GM18873 (cell line): Measurements from ENCODE around the gene SH3RF1.

Source experiments
- ATAC-seq: cut with Tn5 transposase; IDR thresholded peaks from one replicate; pipeline ENCODE4 v1.9.1; 2021; ENCODE audit warnings: mild to moderate bottlenecking, moderate library complexity, moderate number of reproducible peaks; ENCODE audit not compliant: unreplicated experiment, low FRiP score

SH3RF1 gene

DNA sequence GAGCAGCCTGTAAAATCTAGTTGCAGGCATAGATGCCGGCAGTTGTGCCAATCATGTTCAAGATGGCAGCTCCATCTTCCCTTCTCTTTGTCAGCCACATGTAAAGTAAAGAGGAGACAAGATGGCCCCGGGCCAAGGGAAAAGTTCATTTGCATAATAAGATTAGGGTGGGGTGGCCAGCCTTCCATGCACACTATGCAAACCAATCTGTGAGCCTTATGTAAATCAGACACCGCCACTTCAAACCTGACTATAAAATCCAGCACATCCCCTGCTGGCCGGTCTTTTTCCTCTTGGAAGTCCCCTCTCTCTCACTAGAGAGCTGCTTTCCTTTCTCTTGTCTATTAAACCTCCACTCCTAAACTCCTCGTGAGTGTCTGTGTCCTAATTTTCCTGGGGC, 181.8 kb downstream of the SH3RF1 start:
- ATAC-seq: no peak

DNA sequence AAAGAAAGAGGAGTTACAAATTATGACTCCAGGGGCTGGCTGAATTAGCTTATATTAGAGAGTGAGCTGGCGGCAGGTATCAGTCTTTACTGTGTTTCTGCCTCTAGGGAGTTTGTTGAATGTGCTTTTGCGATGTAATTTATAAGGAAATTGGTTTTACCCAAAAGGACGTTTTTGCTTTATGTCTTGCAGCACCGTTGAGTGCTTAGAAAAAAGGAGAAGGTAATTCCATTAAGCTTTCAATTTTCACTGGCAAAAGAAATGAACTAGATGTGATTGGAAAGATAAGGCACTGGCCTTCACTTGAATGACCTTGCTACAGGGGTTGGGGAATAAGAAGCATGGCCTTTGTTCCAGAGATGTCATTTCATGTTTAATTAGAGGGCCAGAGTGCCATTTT, 185.8 kb downstream of the SH3RF1 start:
- no peak for ATAC-seq

DNA sequence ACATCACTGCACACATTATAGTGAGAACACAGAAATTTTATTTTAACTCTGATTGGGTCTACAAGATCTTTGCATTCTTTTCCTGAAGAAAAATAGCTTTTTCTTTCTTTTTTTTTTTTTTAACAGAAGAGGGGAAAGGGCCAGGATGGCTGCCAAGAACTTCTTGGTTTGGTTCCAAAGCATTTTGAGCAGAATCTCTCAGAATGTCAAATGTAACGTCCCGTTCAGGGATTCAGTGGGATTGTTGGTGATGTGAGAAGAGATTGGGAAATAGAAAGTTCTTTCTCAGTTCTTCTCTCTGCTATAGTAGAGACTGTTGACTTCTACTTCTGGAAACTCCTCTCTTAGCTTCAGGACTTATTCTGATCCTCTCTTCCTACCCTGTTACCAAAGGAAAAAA, 189.8 kb downstream of the SH3RF1 start:
- ATAC-seq: no peak

DNA sequence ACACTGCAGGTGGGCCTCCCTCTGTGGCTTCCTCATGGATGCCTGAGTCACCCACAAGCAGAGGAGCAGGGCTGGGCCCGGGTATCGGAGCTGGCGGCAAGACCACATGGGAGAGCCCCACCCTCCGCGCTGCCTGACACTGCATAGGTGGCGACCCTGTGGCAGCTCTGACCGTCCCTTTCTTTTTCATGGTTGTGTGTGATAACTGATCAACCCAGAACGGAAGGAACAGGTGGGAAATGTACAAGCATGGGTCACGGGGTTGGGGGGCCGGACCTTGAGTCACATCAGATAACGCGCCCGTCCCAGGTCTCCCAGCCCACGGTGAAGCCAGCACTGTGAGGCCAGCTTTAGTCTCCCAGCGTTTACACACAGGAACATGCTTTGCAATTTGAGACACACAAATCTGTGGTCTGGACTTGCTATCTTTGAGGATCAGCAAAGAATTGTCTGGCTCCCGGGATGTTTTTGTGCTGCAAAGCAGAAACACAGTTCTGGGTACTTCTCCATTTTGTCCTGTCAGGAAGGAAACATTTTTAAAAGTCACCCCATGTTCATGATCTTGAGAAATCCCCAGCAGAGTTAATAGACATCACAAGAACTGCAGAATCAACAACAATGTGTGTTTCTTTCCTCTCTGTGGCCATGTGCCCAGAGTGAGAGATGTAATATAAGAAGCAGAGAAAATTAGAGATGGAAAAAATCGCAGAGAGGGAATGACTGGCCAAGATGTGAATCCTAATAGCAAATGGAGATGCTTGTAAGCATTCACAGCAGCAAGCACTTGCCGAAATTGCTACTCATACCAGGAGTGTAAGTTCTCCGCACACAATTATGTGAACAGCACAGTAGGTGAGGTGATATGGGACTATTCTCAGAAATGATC, 190.6 kb downstream of the SH3RF1 start:
- ATAC-seq: peak; percentile 89

DNA sequence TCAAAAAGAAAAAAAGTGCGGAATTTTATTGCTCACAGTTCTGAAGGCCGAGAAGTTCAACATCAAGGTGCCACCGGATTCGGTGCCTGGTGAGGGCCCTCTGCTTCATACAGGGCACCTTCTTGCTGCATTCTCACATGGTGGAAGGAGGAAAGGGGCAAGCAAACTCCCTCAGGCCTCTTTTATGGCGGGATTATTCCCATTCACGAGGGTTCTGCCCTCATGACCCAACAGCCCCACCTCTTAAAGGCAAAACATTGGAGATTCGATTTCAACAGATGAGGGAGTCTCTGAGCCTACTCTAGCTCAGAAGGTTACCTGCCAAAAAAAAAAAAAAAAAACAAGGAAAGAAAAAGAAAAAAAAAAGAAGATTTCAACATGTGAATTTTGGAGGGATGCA, 196.6 kb downstream of the SH3RF1 start:
- ATAC-seq: no peak

DNA sequence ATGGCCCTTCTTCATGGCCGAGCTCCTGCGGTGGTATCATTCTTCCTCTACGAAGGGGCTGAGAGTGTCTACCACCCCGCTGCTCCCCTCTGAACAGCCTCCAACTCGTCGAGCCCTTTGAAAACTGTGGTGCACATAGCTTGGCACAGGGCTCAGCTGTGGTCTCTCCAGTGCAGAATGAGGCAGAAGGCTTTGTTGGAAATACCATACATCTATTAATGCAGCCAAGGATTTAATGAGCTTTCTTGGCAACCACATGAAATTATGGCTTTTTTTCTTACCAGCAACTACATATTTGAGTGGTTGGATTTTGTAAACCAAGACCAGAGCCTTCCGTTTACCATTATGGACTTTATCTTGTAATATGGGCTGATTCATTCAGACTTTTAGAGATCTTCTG, 199.0 kb downstream of the SH3RF1 start:
- ATAC-seq: no peak

DNA sequence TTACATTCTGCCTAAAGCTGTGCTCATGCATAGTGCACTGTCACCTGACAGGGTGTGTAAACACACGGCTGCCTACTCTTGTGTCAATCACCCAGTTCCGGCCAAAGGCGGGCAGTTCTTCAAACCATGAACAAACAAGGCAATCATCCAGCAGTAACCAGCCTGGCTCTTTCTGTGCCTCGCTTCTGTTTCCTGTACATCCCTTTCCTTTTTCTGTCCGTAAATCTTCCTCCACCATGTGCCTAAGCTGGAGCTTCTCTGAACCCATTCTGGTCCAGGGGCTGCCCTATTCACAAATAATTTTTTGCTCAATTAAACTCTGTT, 199.9 kb downstream of the SH3RF1 start:
- ATAC-seq: no peak

DNA sequence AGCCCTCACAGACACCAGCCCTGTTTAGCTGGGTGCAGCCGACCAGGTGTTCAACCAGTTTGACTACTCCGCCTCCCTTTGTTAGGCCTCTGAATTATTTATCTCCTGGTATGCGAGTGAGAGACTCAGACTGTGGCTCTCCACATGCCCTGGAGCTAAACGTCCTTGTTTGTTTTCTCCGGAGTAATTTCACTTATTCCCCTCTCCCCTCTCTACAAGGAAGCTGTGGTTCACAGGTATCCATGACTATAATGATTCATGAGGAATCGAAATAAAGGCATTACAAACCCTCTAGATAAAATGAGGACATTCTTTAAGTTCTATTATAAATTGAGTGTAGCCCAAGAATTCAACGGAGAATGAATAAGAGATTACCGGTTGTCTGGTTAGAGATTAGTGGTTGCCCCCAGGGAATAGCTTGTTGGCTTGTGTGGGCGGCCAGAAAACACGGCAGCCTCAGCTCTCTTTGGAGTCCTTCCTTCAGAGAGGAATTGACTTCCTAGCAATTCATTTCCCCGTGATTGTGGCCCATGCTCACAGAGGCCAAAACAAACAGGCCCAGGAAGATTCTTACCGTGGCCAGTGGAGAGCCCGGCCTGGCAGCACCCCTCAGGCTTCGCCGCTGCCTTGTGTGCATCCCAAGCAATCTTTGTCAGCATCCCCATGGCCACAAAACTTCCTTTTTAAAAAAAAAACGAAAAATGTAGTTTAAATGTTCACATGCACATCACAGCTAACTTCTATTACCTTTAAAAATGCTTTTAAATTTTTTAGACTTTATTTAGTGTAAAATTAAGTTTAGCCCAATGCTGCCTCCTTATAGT, 200.5 kb downstream of the SH3RF1 start:
- ATAC-seq: no peak

DNA sequence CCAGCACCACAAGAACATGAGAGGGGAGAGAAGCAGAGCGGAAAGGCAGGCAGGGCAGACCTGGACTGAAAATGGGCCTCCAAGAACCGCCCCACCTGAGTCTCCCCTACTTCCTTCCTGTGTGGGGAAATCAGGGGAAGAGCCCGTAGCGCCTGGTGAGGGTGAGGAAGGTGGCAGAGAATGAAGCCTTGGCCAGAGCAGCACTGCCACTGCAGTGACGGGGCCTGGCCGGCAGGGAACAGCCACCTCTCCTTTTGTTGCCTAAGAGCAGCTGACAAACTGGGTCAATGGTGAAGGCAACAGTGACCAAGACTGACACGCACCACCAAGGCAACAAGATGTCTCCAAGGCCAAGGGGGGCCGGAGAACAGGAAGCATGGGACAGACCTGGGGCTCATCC, 202.3 kb downstream of the SH3RF1 start:
- peak; percentile 81 for ATAC-seq

DNA sequence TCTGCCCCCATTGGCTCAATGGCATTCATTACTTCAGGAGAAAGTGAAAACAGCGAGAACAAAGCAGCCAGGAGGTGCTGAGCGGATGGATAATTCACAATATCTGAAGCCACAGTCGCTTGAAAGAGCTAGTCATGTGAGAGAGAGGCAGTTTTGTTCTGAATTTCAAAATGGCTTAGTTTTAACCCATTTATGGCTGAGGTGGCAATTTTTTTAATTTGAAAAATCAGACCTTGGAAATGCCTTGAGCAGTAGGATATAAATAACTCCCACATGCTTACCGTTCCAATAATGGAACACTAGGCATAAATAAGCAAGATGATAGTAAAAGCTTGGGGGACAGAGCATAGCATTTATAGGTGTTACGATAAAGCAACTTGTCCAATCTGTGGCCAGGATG, 203.8 kb downstream of the SH3RF1 start:
- no peak for ATAC-seq

DNA sequence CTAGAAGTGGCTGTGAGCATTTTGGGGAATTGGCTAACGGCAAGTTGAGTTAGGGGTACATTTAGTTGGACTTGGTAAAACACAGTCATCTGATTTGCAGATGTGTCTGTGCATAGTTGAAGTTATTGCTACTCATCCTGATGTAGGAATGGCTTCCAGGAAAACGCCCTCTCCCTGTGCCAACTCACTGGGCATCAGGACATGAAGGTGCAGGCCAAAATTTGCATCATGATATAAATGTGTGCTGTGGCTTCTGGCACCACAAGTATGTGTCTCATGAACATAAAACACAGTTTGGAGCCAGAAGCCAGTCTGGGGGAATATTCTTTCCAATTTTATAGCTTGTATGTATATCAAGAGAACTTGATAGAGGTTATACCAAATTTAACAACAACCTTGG, 206.5 kb downstream of the SH3RF1 start:
- ATAC-seq: no peak

DNA sequence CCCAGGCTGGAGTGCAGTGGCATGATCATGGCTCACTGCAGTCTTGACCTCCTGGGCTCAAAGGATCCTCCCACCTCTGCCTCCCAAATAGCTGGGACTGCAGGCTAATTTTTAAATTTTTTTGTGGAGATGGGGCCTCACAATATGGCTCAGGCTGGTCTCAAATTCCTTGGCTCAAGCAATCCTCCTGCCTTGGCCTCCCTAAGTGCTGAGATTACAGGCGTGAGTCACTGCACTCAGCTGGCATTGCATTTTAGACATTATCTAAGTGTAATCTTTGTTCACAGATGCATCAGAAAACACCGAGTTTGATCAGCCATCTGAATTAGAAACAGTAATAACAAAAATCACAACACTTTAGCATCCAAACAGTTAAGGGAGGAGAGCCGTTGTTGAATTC, 207.3 kb downstream of the SH3RF1 start:
- ATAC-seq: no peak

DNA sequence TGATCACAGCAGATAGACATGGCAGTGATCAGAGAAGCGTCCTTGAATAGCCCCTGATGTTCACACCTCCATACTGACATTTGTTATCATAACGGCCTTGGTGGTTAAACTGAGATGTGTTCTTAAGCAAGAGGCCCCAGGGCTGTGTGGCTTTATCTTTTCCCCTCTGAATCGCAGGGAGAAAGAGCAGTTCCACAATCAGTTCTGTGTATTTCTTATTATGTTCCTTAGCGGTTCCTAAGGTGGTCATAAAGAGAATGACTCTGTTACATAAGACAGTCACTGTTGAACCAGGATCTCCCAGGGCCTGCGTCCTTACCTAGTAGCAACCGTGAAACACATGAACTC, 207.9 kb downstream of the SH3RF1 start:
- ATAC-seq: no peak

DNA sequence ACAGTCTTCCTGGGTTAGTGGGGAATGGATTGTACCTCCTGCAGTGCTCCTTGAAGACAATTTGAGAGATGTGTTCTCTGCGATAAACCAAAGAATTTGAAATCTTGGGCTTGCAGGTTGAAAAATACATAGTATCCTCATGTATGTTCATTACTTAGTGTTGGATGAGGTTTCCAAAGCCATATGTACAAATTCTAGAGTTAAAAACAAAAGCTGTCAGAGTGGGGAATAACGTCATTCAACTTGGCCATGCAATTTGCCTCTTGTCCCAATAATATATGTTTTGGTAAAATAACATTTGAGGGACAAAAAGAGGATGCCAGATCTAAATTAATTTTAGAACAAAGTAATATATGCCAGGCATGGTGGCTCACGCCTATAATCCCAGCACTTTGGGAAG, 209.4 kb downstream of the SH3RF1 start:
- ATAC-seq: no peak

DNA sequence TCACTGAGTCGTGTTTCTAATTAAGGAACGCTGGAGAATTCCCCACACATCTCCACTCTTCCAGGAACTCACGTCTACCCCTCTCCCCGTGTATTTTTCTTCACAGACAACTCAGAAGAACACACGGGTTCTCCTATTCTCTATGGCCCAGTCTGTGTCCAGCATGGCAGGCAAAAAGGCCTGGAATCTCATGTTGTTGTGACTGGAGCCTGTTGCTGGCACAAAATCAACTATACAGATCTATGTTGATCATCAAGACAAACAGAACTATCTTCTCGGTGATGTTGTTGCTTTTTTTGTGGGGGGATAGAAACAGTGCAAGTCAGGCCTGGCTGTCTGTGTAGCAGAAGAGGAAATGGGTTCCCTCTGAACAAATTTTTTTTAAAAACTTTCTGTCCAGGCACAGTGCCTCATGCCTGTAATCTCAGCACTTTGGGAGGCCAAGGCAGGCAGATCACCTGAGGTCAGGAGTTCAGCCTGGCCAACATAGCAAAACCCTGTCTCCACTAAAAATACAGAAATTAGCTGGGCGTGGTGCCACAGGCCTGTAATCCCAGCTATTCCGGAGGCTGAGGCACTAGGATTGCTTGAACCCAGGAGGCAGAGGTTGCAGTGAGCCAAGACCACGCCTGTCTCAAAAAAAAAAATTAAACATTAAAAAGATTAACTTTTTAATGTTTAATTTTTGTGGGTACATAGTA, 210.2 kb downstream of the SH3RF1 start:
- no peak for ATAC-seq

DNA sequence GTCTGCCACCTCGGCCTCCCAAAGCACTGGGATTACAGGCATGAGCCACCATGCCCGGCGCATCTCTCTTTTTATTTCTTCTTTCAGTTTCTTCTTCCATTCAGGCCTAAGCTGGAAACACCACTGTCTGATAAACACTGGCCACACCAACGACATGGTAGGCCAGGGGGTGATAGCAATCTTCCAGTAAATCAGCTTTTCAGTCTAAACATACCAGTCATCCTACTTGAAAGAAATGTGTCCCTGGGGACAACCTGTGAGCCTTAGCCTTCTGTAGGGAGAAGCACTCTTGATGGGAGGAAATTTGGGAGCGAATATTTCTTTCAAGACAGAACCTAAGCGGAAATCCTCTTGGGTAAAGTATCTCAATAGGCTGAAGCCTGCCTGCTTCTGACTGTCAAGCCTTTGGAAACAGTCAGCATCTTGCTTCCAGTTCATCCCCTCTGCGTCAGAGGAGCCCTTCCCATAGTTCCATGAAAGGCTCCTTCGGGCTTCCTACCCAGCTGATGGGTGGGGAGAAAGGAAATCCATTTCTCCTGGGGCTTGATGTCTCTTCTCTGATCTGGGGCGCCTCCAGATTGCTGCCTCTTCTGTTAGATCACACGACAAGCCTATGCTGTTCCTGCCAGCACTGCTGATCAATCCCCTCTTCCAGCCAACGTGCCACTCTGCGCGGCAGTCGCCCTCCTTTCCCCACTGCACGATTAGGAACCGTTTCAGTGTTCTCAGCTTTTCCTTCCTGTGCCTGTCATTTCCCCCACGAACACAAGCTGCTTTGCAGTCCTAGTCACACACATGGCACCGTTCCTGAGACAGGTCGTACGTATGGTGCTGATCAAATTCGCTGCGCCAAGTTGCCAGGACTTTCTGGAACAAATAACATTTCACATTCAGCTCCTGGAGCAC, 211.2 kb downstream of the SH3RF1 start:
- no peak for ATAC-seq

DNA sequence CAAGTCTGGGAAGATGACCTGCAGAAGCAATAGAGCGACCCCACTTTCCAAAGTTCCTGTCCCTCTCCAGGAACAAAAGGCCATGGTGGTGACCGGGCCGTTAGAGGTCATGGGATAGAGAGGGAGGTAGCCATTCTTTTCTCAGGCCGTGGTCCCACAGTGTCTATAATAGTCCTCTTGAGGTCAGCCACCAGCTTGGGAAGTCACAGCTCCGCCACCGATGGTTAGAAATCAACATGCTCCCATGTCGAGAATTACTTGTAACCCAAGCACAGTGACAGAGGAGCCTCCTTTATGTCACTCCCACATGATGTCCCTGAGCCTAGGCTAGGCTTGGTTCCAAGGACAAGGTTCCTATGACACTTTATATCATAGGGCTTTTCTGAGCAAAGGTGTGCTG, 212.4 kb downstream of the SH3RF1 start:
- ATAC-seq: no peak

DNA sequence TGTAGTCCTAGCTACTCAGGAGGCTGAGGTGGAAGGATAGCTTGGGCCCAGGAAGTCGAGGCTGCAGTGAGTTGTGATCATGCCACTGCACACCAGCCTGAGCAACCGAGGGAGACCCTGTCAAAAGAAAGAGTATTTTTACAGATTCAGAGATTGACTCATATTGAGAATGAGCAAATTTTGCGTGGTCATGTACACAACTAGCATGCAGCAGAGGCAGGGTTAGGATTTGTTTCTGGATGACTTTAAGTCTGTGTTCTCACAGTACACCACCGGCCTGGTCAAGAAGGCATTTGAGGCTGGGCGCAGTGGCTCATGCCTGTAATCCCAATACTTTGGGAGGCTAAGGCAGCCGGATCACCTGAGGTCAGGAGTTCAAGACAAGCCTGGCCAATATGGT, 215.9 kb downstream of the SH3RF1 start:
- peak; percentile 62 for ATAC-seq

DNA sequence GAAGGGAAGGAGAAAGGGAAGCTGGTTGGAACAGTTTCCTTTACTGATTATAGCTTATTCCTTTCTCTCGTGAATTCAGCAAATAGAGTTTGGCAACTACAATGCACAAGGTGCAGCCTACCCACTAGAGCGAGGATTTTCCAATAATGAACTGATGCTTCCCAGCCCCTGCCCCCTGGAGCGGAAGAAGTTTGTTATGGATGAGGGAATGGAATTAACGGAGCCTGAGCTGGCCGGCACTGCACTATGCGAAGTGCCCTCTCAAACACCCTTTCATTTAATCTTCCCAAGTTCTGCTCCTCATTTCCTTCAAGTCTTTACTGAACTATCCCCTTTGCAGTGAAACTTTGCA, 218.2 kb downstream of the SH3RF1 start:
- ATAC-seq: no peak

DNA sequence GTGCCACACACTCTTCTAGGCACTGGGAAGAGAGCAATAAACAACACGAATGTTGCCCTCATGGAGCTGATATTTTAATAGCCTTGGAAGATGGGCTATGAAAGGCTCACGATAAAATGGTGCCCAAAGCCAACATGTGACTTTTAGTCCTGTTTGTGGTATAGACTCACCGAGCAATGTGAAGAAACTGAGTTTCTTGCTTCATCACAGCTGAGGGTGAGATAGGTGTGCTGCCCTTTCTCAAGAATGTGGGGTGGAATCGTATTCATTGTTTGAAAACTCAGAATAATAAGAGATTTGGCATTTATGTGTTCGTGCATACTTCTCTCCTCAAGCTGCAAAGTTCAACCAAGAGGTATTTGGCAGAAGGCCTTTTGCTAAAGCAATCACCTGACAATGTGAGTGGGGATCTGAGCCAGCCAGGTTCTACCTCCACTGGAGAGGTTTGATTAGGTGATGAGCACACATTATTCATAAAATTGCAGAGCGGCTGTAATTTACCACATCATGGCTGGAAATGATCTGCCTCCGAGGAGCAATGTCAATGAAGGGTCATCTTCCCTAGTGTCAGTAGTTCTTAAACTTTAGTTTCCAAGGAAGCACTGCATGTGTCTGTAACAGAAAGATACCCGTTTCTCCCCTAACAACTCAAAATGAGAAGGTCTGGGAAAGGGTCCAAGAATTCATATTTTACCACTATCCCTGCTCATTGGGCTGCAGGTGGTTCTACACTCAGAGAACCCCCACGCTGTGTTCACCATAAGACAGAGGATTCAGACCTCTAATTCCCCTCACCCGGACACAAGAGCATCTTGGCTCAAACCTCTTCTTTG, 218.8 kb downstream of the SH3RF1 start:
- ATAC-seq: no peak
